ENCODE results near the gene NCAM1. TPM values are rescaled to one million over a fixed set of nuclear protein-coding genes. Genes with fewer than 3 reads are reported as not detected.

NCAM1 gene
- total RNA-seq, 4 donors from 2014 or later = 94.8 to 195 (median 150) TPM

DNA sequence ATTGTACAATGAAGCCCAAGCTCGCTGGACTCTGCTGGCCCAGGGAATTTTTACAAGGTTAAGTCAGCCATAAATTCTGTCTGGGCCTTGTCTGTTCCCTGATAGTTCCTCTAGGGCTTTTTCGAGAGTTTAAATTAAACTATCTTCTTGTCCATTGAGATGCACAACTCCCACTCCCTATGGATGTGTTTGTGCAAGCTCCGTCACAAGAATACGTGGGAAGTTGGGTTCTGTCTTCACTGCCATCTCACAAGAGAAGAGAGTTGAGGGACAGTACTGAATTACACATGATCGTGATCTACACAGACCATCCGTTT is 199.5 kb downstream of the NCAM1 start:
- no peak overlapping the region for H3K27ac ChIP-seq

DNA sequence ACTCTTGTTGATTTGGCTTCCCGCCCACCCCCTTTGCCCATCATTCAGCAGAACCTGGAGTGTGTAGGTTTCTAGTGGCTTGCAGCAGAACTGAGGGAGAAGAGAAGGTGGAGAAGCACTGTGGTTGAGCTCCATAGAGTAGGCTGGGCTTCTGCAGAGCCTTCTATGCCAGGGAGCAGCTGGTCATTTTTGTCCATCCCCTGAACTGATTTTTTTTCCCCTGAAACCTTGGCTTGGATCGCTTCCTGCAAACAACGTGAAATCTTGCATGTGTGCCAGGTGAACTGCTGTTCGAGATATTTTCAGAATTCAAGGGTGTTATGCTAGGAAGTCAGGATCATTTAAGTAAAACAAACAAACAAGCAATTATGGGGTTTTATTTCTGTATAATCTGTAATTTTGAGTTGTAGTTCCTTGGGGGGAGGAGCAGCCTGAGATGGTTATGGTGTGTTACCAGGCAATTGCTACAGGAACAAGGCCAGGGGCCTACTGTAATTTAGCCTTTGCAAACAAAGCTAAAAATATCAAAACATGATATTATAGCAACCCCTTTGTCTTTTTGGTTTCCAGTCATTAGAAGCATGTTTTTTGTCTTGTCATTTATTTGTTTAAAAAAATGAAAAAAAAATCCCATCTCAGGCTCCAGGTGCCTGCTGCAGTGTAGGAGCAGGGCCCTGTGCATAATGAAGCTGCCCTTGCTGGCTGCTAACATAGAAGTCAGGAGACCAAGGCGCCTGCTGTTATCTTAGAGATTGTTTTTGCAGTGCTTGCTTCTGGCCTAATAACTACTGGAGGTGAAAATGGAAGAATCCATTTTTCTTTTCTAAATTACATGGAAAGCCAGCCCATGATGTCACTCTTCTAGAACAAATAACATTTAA is 200.7 kb downstream of the NCAM1 start:
- TF ChIP-seq, protein P1, sequence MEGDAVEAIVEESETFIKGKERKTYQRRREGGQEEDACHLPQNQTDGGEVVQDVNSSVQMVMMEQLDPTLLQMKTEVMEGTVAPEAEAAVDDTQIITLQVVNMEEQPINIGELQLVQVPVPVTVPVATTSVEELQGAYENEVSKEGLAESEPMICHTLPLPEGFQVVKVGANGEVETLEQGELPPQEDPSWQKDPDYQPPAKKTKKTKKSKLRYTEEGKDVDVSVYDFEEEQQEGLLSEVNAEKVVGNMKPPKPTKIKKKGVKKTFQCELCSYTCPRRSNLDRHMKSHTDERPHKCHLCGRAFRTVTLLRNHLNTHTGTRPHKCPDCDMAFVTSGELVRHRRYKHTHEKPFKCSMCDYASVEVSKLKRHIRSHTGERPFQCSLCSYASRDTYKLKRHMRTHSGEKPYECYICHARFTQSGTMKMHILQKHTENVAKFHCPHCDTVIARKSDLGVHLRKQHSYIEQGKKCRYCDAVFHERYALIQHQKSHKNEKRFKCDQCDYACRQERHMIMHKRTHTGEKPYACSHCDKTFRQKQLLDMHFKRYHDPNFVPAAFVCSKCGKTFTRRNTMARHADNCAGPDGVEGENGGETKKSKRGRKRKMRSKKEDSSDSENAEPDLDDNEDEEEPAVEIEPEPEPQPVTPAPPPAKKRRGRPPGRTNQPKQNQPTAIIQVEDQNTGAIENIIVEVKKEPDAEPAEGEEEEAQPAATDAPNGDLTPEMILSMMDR (IDR thresholded peaks at IDR 0.05) = no peak
- TF ChIP-seq POLR2A (IDR thresholded peaks at IDR 0.05) = no peak
- no peaks in the 10 kb centered on the region for H3K27me3 ChIP-seq
- intact Hi-C loops (cut with DNase I) = no loop called here
- WGBS, 2 donors = 28 to 36% methylated on average over 5 of the region's 5 CpGs
- DNase-seq = peak; percentile 42 to 52
- H3K4me1 ChIP-seq = peaks cover 19 to 29% of the 10 kb centered on the region in 2 donors
- peak overlapping the region in 2 of 3 donors; percentile 5 to 44 for H3K27ac ChIP-seq
- no peaks in the 10 kb centered on the region for H3K36me3 ChIP-seq
- no peaks in the 10 kb centered on the region for H3K9me3 ChIP-seq
- no peak overlapping the region for H3K4me3 ChIP-seq (replicated peaks in 1 of 3)

More for the DNA sequence above, 199.5 kb downstream of the NCAM1 start:
- Histone ChIP-seq H3K9me3 (no peaks in the 10 kb centered on the region), H3K4me1 (peaks cover 19 to 29% of the 10 kb centered on the region in 2 donors), H3K36me3 (no peaks in the 10 kb centered on the region), H3K4me3 (replicated peaks in 1 of 3) (no peak overlapping the region), H3K27me3 (no peaks in the 10 kb centered on the region)
- DNase-seq = no peak
- intact Hi-C loops (cut with DNase I) = no loop called here
- no peak for TF ChIP-seq POLR2A (IDR thresholded peaks at IDR 0.05)
- TF ChIP-seq, protein P1 (IDR thresholded peaks at IDR 0.05) = no peak
- 80 to 88% methylated on average over 6 of the region's 6 CpGs for WGBS, 2 donors

DNA sequence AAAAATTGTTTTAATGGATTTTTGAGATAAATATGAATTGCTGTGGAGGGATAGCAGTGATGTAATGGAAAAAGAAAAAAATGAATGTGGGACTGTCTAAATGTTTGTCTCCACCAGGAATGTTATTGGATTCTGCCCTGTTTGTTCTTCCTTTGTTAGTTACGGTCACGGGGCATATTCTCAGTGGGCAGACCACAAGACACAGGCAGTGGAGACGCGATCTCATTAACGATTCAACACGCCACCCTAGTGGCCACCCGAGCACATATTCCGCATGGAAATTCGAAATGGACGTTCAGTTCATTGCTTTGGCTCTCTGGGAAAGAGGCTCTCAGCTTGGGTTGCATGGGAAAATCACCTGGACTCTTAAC is 201.4 kb downstream of the NCAM1 start:
- Histone ChIP-seq H3K27me3 (no peaks in the 10 kb centered on the region), H3K36me3 (no peaks in the 10 kb centered on the region), H3K9me3 (no peaks in the 10 kb centered on the region), H3K4me3 (replicated peaks in 1 of 3) (no peak overlapping the region), H3K27ac (peak overlapping the region in 1 of 3 donors; percentile 44), H3K4me1 (peaks cover 19 to 29% of the 10 kb centered on the region in 2 donors)
- TF ChIP-seq, protein P1 (IDR thresholded peaks at IDR 0.05) = no peak
- TF ChIP-seq POLR2A (IDR thresholded peaks at IDR 0.05) = no peak
- no peak for DNase-seq
- 77 to 86% methylated on average over 10 of the region's 10 CpGs for WGBS, 2 donors
- intact Hi-C loops (cut with DNase I) = no loop called here

DNA sequence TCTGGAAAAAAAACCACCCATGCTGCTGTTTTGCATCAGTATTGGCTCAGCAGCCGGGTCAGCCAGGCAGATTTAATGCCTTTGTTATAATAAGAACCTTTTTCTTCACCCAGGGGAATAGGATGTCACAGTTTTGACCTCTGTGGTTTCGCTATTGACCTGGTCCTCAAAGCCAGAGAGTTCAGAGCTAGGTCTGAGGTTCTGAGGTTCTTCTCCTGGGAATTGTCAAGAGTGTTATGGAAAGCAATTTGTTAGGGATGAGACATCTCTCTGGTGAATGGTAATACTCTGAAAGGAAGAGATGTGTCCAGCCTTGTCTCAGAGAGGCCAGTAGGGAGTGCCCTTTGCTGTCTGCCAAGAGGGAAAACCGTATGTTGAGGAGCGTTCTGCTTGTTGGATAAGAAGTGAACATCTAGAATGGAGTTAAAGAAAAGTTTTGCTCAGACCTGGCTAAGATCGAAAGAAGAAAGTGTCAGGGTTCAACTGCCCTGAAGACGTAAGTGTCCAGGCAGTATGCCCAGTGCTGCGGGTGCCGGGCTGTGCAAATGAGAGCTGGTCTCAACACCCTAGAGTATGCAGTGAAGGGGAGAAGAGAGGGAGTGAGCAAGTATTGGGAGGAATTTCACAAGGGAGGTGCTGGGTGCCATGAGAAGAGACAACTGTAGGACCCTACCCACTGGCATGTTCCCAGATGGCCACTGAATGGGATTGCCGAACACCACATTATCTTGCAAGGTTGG is 202.2 kb downstream of the NCAM1 start:
- peak; percentile 76 to 78 for DNase-seq
- no peak for TF ChIP-seq POLR2A (IDR thresholded peaks at IDR 0.05)
- TF ChIP-seq, protein P1 (IDR thresholded peaks at IDR 0.05) = peak in 2 of 6 experiments; percentile 11 to 21
- Histone ChIP-seq H3K36me3 (no peaks in the 10 kb centered on the region), H3K27me3 (no peaks in the 10 kb centered on the region), H3K4me1 (peaks cover 19 to 29% of the 10 kb centered on the region in 2 donors), H3K4me3 (replicated peaks in 1 of 3) (no peak overlapping the region), H3K9me3 (no peaks in the 10 kb centered on the region), H3K27ac (peak overlapping the region in 2 of 3 donors; percentile 13 to 56)
- intact Hi-C loops (cut with DNase I) = no loop called here
- 39 to 40% methylated on average over 9 of the region's 9 CpGs for WGBS, 2 donors

DNA sequence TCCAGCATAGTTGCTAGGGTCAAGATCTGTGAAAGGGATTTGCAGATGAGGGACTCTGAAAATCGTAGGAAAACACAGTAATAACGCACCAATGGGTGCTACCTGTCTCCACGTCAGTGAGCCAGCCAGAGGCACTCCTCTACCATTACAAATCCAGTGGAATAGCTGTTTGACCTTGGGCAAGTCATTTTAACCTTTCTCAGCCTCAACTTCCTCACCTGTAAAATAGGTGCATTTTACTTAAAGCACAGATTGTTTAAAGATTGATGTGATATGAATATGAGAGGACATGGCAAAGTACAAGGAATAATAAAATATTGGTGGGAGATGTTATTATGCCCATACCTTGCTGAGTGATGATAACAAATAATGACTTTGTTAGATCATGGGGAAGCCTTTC is 205.1 kb downstream of the NCAM1 start:
- Histone ChIP-seq H3K4me3 (replicated peaks in 1 of 3) (no peak overlapping the region), H3K27ac (no peak overlapping the region), H3K36me3 (no peaks in the 10 kb centered on the region), H3K27me3 (no peaks in the 10 kb centered on the region), H3K9me3 (no peaks in the 10 kb centered on the region), H3K4me1 (peaks cover 19 to 28% of the 10 kb centered on the region in 2 donors)
- intact Hi-C loops (cut with DNase I) = no loop called here
- 95 to 98% methylated on average over 3 of the region's 3 CpGs for WGBS, 2 donors
- TF ChIP-seq, protein P1 (IDR thresholded peaks at IDR 0.05) = no peak
- no peak for TF ChIP-seq POLR2A (IDR thresholded peaks at IDR 0.05)
- no peak for DNase-seq

Data from thyroid gland (tissue), 4 donors.